Retinal pigment epithelial cell (primary cell): ENCODE data around the gene RNPEPL1.

Experiments
- DNase-seq: peaks from one replicate; pipeline ENCODE4 v3.0.0-alpha.2; 2010; ENCODE audit warnings: low read depth
- H3K4me3 ChIP-seq: 2 replicates; pipeline ENCODE4 v1.5.1; 2011; ENCODE audit warnings: mild to moderate bottlenecking, low read length, control low read depth, moderate library complexity
- CTCF ChIP-seq: conservative IDR thresholded peaks from 2 replicates; pipeline ENCODE4 v1.5.1; 2011; ENCODE audit warnings: low read depth, low read length, control low read depth, inconsistent platforms

Gene RNPEPL1

GRCh38 chr2:240586919-240587800 is 18.9 kb downstream of the RNPEPL1 start:
- no peak for TF ChIP-seq CTCF
- peak overlapping the region; percentile 98 for H3K4me3 ChIP-seq
- DNase-seq, result no peak

GRCh38 chr2:240588006-240588655 is 19.8 kb downstream of the RNPEPL1 start:
- TF ChIP-seq CTCF, result no peak
- no peak for DNase-seq
- peak overlapping the region; percentile 98 for H3K4me3 ChIP-seq

- no peak for DNase-seq
- TF ChIP-seq CTCF, result no peak
- no peak overlapping the region for H3K4me3 ChIP-seq
Measured at GRCh38 chr2:240588669-240589068, 20.4 kb downstream of the RNPEPL1 start.

- DNase-seq, result no peak
- TF ChIP-seq CTCF, result no peak
Measured at GRCh38 chr2:240589375-240589774, 21.1 kb downstream of the RNPEPL1 start.

GRCh38 chr2:240589850-240590525 is 21.7 kb downstream of the RNPEPL1 start:
- no peak overlapping the region for H3K4me3 ChIP-seq
- no peak for TF ChIP-seq CTCF
- no peak for DNase-seq

More at GRCh38 chr2:240589375-240589774, 21.1 kb downstream of the RNPEPL1 start:
- no peak overlapping the region for H3K4me3 ChIP-seq

- TF ChIP-seq CTCF, result no peak
- no peak overlapping the region for H3K4me3 ChIP-seq
Measured at GRCh38 chr2:240590681-240591111, 22.4 kb downstream of the RNPEPL1 start.

More at GRCh38 chr2:240590681-240591111, 22.4 kb downstream of the RNPEPL1 start:
- DNase-seq, result no peak
